A549 (cell line): ENCODE measurements around the gene GPR62. TPM values are rescaled to one million over a fixed set of nuclear protein-coding genes. Genes with fewer than 3 reads are reported as not detected.

Experiments used
- ATAC-seq, 2 experiments: fragments of 200-7000 bp in 1 of 2; fragments of >200 bp in 1 of 2; cut with Nextera tagmentation in 1 of 2; cut with Tn5 transposase in 1 of 2; 3 replicates each; pipeline versions ENCODE4 v1.8.0 to v1.9.1; 2018 to 2020; ENCODE audit warnings: mild to moderate bottlenecking in 1 of 2, moderate library complexity in 1 of 2
- CTCF ChIA-PET: fragments of 300-600 bp; sonication (Branson Sonifier 250); formaldehyde crosslinking; extraction: SDS; loops from one replicate; lab custom pipeline; 2021; ENCODE audit warnings: antibody characterized with exemption, inconsistent platforms; lab: Yijun Ruan, JAX
- POLR2A ChIA-PET: fragments of 350-600 bp; formaldehyde crosslinking; extraction: SDS; loops from one replicate; lab custom pipeline; 2021; ENCODE audit warnings: antibody characterized with exemption, inconsistent platforms; lab: Yijun Ruan, JAX
- DNase-seq, 2 experiments: peaks; one replicate each; pipeline versions ENCODE4 v3.0.0 to v3.0.0-alpha.2; 2011 to 2016; ENCODE audit warnings: low read depth in 1 of 2, low spot score in 1 of 2
- FAIRE-seq: peaks from 2 replicates; lab custom pipeline; 2011; peaks lifted over from hg19 to GRCh38; lab: Jason Lieb, UNC
- H3K27ac ChIP-seq, 2 experiments: fragments of >200 bp; sonication (Bioruptor Twin); formaldehyde crosslinking; 3 replicates each; pipeline ENCODE4 v1.5.1; 2016 to 2017
- H3K4me1 ChIP-seq: fragments of >200 bp; sonication (Bioruptor Twin); formaldehyde crosslinking; 3 replicates; pipeline ENCODE4 v1.6.1; 2016
- H3K4me2 ChIP-seq: fragments of >200 bp; sonication (Bioruptor Twin); formaldehyde crosslinking; 3 replicates; pipeline ENCODE4 v1.6.1; 2016
- H3K4me3 ChIP-seq: fragments of >200 bp; sonication (Bioruptor Twin); formaldehyde crosslinking; 3 replicates; pipeline ENCODE4 v1.5.1; 2016
- H3K9me3 ChIP-seq: fragments of >200 bp; sonication (Bioruptor Twin); formaldehyde crosslinking; 3 replicates; pipeline ENCODE4 v1.6.1; 2016
- ATOH8 ChIP-seq: fragments of 250-450 bp; sonication (Bioruptor Pico); IDR thresholded peaks from 2 replicates; pipeline ENCODE4 v1.5.0; 2020; ENCODE audit warnings: low read depth, mild to moderate bottlenecking, moderate library complexity
- CBX2 ChIP-seq: fragments of 200-600 bp; sonication (generic); IDR thresholded peaks from 2 replicates; pipeline ENCODE4 v1.6.1; 2016; ENCODE audit warnings: low read depth, mild to moderate bottlenecking, borderline replicate concordance
- CBX8 ChIP-seq: fragments of 200-600 bp; sonication (generic); IDR thresholded peaks from 2 replicates; pipeline ENCODE4 v1.6.1; 2016
- CEBPB ChIP-seq, 2 experiments: fragments of >200 bp in 1 of 2; sonication (Bioruptor Twin) in 1 of 2; formaldehyde crosslinking in 1 of 2; IDR thresholded peaks; 2 replicates each; pipeline ENCODE4 v1.6.1; 2012 to 2016
- CHD2 ChIP-seq: fragments of 150-350 bp; IDR thresholded peaks from 2 replicates; pipeline ENCODE4 v1.6.1; 2014; ENCODE audit warnings: low read length; ENCODE audit not compliant: partially characterized antibody
- CHD4 ChIP-seq: fragments of 200-600 bp; sonication (generic); IDR thresholded peaks from 2 replicates; pipeline ENCODE4 v1.6.1; 2016; ENCODE audit warnings: antibody characterized with exemption, mild to moderate bottlenecking, borderline replicate concordance
- CTCF ChIP-seq: fragments of >200 bp; sonication (Bioruptor Twin); formaldehyde crosslinking; IDR thresholded peaks from 3 replicates; pipeline ENCODE4 v1.5.1; 2016
- EHMT2 ChIP-seq: fragments of 200-600 bp; sonication (generic); IDR thresholded peaks from 2 replicates; pipeline ENCODE4 v1.6.1; 2016; ENCODE audit warnings: antibody characterized with exemption, low read depth, mild to moderate bottlenecking, moderate library complexity
- EP300 ChIP-seq, 2 experiments: fragments of >200 bp; sonication (Bioruptor Twin); formaldehyde crosslinking; IDR thresholded peaks; 2 replicates in 1 of 2; 3 replicates in 1 of 2; pipeline ENCODE4 v1.6.1; 2016 to 2017
- HDAC2 ChIP-seq: fragments of 200-600 bp; sonication (generic); IDR thresholded peaks from 2 replicates; pipeline ENCODE4 v1.6.1; 2016
- HEYL ChIP-seq: fragments of 250-450 bp; sonication (Bioruptor Pico); IDR thresholded peaks from 2 replicates; pipeline ENCODE4 v1.8.0; 2021; ENCODE audit warnings: mild to moderate bottlenecking, moderate library complexity
- HMGXB4 ChIP-seq: fragments of 250-450 bp; sonication (Bioruptor Pico); IDR thresholded peaks from 2 replicates; pipeline ENCODE4 v1.5.0; 2021; ENCODE audit warnings: mild to moderate bottlenecking, moderate library complexity, borderline replicate concordance
- HOXA7 ChIP-seq: fragments of 250-450 bp; sonication (Bioruptor Pico); IDR thresholded peaks from 2 replicates; pipeline ENCODE4 v1.5.0; 2020; ENCODE audit warnings: mild to moderate bottlenecking, moderate library complexity
- HOXB5 ChIP-seq: fragments of 250-450 bp; sonication (Bioruptor Pico); IDR thresholded peaks from 2 replicates; pipeline ENCODE4 v1.5.0; 2020; ENCODE audit warnings: mild to moderate bottlenecking, moderate library complexity
- JUN ChIP-seq, 2 experiments: fragments of >200 bp; sonication (Bioruptor Twin); formaldehyde crosslinking; IDR thresholded peaks; 2 replicates in 1 of 2; 3 replicates in 1 of 2; pipeline ENCODE4 v1.6.1; 2016 to 2017
- KDM1A ChIP-seq: fragments of 200-600 bp; sonication (generic); IDR thresholded peaks from 2 replicates; pipeline ENCODE4 v1.6.1; 2016; ENCODE audit warnings: low read depth, mild to moderate bottlenecking
- KDM5A ChIP-seq: fragments of 200-600 bp; sonication (generic); IDR thresholded peaks from 2 replicates; pipeline ENCODE4 v1.6.1; 2016; ENCODE audit warnings: antibody characterized with exemption, mild to moderate bottlenecking
- MAZ ChIP-seq: fragments of 150-350 bp; IDR thresholded peaks from 2 replicates; pipeline ENCODE4 v1.6.1; 2014; ENCODE audit warnings: antibody characterized with exemption, low read depth, low read length, borderline replicate concordance
- NPAS2 ChIP-seq: fragments of 250-450 bp; sonication (Bioruptor Pico); IDR thresholded peaks from 2 replicates; pipeline ENCODE4 v1.8.0; 2022; ENCODE audit warnings: mild to moderate bottlenecking, moderate library complexity, borderline replicate concordance
- PHF8 ChIP-seq: fragments of 200-600 bp; sonication (generic); IDR thresholded peaks from 2 replicates; pipeline ENCODE4 v1.6.1; 2016; ENCODE audit warnings: low read depth, mild to moderate bottlenecking, antibody characterized with exemption, moderate library complexity, borderline replicate concordance
- POLR2AphosphoS2 ChIP-seq: conservative IDR thresholded peaks from 2 replicates; pipeline ENCODE4 v1.6.1; 2012; ENCODE audit warnings: low read length, improper control_type of control experiment, inconsistent platforms
- RARB ChIP-seq: fragments of 250-450 bp; sonication (Bioruptor Pico); IDR thresholded peaks from 2 replicates; pipeline ENCODE4 v1.8.0; 2021; ENCODE audit warnings: mild to moderate bottlenecking, moderate library complexity
- RCOR1 ChIP-seq: fragments of 150-350 bp; IDR thresholded peaks from 2 replicates; pipeline ENCODE4 v1.6.1; 2014; ENCODE audit warnings: antibody characterized with exemption, low read length, low read depth
- REST ChIP-seq: fragments of 200-600 bp; sonication (generic); IDR thresholded peaks from 2 replicates; pipeline ENCODE4 v1.6.1; 2016; ENCODE audit warnings: antibody characterized with exemption, mild to moderate bottlenecking, moderate library complexity
- SMC3 ChIP-seq: fragments of >200 bp; sonication (Bioruptor Twin); formaldehyde crosslinking; IDR thresholded peaks from 3 replicates; pipeline ENCODE4 v1.6.1; 2018; ENCODE audit warnings: inconsistent platforms
- SREBF2 ChIP-seq: fragments of 450-650 bp; IDR thresholded peaks from 2 replicates; pipeline ENCODE4 v1.6.1; 2014; ENCODE audit warnings: mild to moderate bottlenecking, moderate library complexity
- TFCP2L1 ChIP-seq: fragments of 250-450 bp; sonication (Bioruptor Pico); IDR thresholded peaks from 2 replicates; pipeline ENCODE4 v1.5.0; 2021; ENCODE audit warnings: mild to moderate bottlenecking
- ZC3H11A ChIP-seq: fragments of 450-650 bp; IDR thresholded peaks from 2 replicates; pipeline ENCODE4 v1.6.1; 2014; ENCODE audit warnings: antibody characterized with exemption, mild to moderate bottlenecking
- ZFP36 ChIP-seq: fragments of 450-650 bp; IDR thresholded peaks from 2 replicates; pipeline ENCODE4 v1.6.1; 2014; ENCODE audit warnings: borderline replicate concordance; ENCODE audit not compliant: partially characterized antibody
- ZNF302 ChIP-seq: fragments of 250-450 bp; sonication (Bioruptor Pico); IDR thresholded peaks from 2 replicates; pipeline ENCODE4 v1.9.0; 2021; ENCODE audit warnings: inconsistent platforms, mild to moderate bottlenecking, moderate library complexity
- WGBS: methylation state at CpG from one replicate; pipeline ENCODE4 v1.1.6; 2017; ENCODE audit errors: missing lambda C conversion rate; 5-methylcytosine and 5-hydroxymethylcytosine counted together
- polyA plus RNA-seq, 4 experiments: library from polyadenylated mRNA; depleted of rRNA in 3 of 4; stranded (reverse); fragments of >200 nt; fragmentation: RNase III in 1 of 4; extraction: RNeasy Plus Mini Kit Qiagen cat#74134 plus additional on column Dnase treatment in 1 of 4; gene quantifications; 2 replicates in 3 of 4; 3 replicates in 1 of 4; pipeline ENCODE4 v1.2.3, GENCODE V29; 2011 to 2017

Gene GPR62
- polyA plus RNA-seq, 2 of the 4 experiments (the other 2 are of a cell fraction) = 0.05 TPM; not detected in 1

- no peak for FAIRE-seq
- ATAC-seq = no peak
Observed at GRCh38 chr3:51977446-51978142, 22.4 kb downstream of the GPR62 start.

GRCh38 chr3:51978143-51978502 lies 22.9 kb downstream of the GPR62 start:
- WGBS = 85% methylated on average over 4 of the region's 4 CpGs
- ATAC-seq = no peak
- no peak overlapping the region for H3K27ac ChIP-seq
- ChIA-PET POLR2A (no interaction called here), CTCF (interaction anchor here (1.4 to 1.6 kb wide), 2 partner anchors 12 to 37 kb away, joined by 3 to 4 read pairs; partner anchors contain the start of genes PCBP4 and RRP9)
- DNase-seq = no peak
- no peak overlapping the region for H3K4me2 ChIP-seq
- H3K4me3 ChIP-seq = no peak overlapping the region
- FAIRE-seq = no peak
- H3K4me1 ChIP-seq = peaks cover 25% of the 10 kb centered on the region
- TF ChIP-seq JUN (IDR thresholded peaks at IDR 0.05) = no peak
- TF ChIP-seq KDM5A = no peak
- no peak for TF ChIP-seq POLR2AphosphoS2
- no peak for TF ChIP-seq ATOH8
- no peak for TF ChIP-seq NPAS2 (CRISPR knock-in tag)
- no peak for TF ChIP-seq CHD4
- TF ChIP-seq PHF8 = no peak
- no peak for TF ChIP-seq HDAC2
- TF ChIP-seq CHD2 = no peak
- no peak for TF ChIP-seq CTCF
- TF ChIP-seq CBX8 = no peak
- TF ChIP-seq TFCP2L1 (CRISPR knock-in tag) = no peak
- no peak for TF ChIP-seq HOXB5 (CRISPR knock-in tag)
- TF ChIP-seq ZC3H11A = no peak
- no peak for TF ChIP-seq CEBPB (IDR thresholded peaks at IDR 0.05)
- no peak for TF ChIP-seq EP300 (IDR thresholded peaks at IDR 0.05)
- no peak for TF ChIP-seq HOXA7
- no peak for TF ChIP-seq REST
- no peaks in the 10 kb centered on the region for H3K9me3 ChIP-seq

More at GRCh38 chr3:51977446-51978142, 22.4 kb downstream of the GPR62 start:
- Histone ChIP-seq H3K4me3 (no peak overlapping the region), H3K9me3 (no peaks in the 10 kb centered on the region), H3K4me1 (peaks cover 25% of the 10 kb centered on the region), H3K27ac (no peak overlapping the region), H3K4me2 (no peak overlapping the region)
- no peak for DNase-seq
- ChIA-PET CTCF (interaction anchor here (0.8 to 1.6 kb wide), 3 partner anchors 11 to 255 kb away, joined by 3 to 4 read pairs (median 4); partner anchors contain the start of genes PCBP4 and RRP9), POLR2A (no interaction called here)
- no peak for TF ChIP-seq RCOR1
- no peak for TF ChIP-seq CBX8
- no peak for TF ChIP-seq CBX2
- no peak for TF ChIP-seq ZNF302 (CRISPR knock-in tag)
- TF ChIP-seq KDM5A = no peak
- TF ChIP-seq HOXB5 (CRISPR knock-in tag) = no peak
- TF ChIP-seq HEYL (CRISPR knock-in tag) = no peak
- TF ChIP-seq MAZ = no peak
- TF ChIP-seq JUN (IDR thresholded peaks at IDR 0.05) = no peak
- TF ChIP-seq HOXA7 = no peak
- TF ChIP-seq ZFP36 = no peak
- no peak for TF ChIP-seq POLR2AphosphoS2
- no peak for TF ChIP-seq CHD2
- TF ChIP-seq SMC3 = no peak
- TF ChIP-seq HMGXB4 (CRISPR knock-in tag) = no peak
- no peak for TF ChIP-seq EHMT2
- TF ChIP-seq KDM1A = no peak
- TF ChIP-seq NPAS2 (CRISPR knock-in tag) = no peak
- TF ChIP-seq RARB (CRISPR knock-in tag) = no peak
- no peak for TF ChIP-seq SREBF2
- 97% methylated on average over 7 of the region's 9 CpGs for WGBS
